ENCODE measurements around the gene MAPKBP1.

Gene MAPKBP1

DNA sequence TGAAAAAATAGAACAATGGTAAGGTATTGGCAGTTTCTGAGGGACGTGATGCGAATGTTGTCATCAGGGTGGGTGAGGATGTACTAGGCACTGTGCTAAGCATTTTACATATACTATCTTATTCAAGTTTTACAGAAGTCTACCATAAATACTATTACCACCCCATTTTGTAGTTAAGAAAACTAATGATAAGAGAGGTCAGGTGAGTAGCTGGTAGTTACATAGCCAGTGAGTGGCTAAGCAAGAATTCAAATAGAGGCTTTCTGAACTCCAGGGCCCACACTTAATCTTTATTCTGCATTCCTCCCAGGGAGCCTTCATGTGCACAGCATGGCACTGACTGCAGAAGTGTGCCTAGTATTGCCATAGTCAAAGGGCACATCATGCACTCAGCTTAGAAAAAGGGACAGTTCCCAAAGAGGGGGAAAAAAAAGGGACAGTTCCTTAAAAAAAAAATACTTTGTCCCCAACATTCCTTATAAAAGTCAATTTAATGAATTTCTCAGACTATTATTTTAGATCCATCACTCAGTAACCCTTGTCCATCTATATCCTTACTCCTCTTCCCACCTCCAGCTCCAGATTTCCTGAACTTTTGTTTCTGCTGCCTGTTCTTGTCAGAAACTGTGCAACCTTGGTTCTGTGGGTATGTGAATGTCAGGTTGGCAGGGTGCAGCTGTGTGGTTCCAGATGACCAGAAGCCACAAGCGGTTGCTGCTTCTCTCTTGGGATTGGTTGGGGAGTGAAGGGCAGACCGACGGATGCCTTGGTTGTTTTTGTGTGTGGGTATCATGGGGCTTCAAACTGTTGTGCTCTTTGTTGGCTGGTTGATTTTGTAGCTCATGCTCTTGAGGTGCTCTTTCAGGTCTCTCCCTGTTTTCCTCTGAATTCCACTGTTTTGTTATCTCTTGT lies 8.3 kb downstream of the MAPKBP1 start:
- DNase-seq, result no peak

- DNase-seq, result no peak
These were observed 9.0 kb downstream of the MAPKBP1 start for GRCh38 chr15:41783296-41783695.

- DNase-seq, result no peak
These were observed 14.0 kb downstream of the MAPKBP1 start for GRCh38 chr15:41788262-41788661.

DNA sequence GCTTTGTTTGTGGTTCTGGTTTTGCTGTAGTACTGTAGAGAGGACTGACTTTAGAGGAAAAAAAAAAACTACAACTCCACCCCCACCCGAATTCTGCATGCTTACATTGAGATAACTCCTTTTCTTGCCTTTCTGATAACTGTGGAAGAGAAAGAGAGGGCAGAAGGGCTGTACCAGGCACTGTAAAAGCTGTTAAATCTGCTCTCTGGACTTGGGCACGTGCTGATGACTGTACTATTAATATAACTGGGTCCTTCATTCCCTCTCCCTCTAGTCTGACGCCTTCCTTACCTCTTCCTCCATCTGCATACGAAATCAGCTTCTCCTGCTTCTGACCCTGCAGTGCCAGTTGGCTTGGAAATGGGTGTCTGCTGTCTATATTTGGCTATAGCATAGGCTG lies 15.0 kb downstream of the MAPKBP1 start:
- no peak for DNase-seq

- no peak for DNase-seq
These were observed 15.4 kb downstream of the MAPKBP1 start for GRCh38 chr15:41789662-41790061.

DNA sequence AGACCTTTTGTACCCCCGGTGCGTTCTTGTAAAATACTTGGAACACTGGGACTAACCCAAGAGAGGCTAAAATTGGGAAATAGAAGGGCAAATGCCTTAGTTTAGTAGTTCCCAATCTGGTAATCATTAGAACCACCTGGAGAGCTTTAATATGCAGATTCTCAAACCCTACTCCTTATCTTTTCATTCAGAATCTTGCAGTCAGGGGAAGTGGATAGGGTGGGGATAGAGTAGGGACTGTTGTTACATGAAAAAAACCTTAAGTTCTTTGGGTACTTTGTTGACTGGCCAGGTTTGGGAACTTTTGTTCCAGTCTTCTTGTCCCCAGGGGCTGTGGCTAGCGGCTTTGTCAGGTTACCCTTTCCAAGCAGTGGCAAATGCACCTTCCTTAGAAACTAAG lies 15.9 kb downstream of the MAPKBP1 start:
- no peak for DNase-seq

DNA sequence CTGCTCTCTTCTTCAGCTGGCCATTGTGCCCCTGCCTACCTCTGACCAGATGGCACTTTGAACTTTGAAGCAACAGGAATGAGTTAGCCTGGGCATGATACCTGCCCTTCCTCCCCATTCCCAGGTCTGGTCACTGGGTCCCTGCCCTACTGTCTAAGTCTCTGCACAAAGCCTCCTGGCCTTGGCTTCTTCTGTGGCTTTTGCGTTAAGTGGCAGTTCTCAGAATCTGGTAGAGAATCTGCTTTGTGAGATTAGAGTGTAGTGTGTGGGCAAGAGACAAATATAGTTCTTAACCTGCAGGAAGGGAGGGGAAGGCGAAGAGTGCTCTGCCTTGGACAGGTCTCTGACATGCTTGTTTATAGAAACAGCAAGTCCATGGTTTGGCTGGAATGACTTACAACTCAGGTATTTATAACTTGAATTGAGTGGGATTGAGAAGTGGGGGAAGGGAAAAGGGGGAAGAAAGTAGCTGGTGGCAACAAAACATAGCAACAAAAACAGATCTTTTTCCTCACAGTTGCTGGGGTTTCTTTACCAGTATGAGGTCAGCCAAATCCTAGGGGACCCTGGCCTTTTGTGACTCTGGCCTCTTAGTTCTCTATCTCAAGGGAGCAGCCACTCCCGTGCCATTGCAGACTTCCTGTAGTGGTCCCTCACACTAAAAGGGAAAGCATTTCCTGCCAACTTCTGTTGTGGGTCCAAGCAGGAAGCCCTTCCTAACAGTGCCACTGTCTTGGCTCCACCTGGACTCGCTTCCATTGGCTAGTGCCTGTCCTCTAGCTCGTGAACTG lies 16.7 kb downstream of the MAPKBP1 start:
- no peak for DNase-seq

DNA sequence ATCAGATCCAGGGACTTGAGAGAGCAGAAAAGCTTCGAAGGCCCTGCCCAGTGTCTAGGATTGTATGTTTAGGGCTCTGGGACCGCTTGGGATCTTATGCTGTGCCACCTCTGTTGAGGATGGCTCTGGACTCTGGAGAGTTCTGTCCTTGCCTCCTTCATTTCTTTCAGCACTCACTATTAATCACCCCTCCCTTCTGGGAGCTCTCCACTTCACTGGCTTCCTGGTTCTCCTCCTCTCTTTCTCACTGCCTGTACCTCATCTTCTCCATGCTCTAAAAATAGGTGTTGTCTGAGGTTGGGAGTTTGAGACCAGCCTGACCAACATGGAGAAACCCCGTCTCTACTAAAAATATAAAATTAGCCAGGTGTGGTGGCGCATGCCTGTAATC lies 17.3 kb downstream of the MAPKBP1 start:
- DNase-seq, result no peak

DNA sequence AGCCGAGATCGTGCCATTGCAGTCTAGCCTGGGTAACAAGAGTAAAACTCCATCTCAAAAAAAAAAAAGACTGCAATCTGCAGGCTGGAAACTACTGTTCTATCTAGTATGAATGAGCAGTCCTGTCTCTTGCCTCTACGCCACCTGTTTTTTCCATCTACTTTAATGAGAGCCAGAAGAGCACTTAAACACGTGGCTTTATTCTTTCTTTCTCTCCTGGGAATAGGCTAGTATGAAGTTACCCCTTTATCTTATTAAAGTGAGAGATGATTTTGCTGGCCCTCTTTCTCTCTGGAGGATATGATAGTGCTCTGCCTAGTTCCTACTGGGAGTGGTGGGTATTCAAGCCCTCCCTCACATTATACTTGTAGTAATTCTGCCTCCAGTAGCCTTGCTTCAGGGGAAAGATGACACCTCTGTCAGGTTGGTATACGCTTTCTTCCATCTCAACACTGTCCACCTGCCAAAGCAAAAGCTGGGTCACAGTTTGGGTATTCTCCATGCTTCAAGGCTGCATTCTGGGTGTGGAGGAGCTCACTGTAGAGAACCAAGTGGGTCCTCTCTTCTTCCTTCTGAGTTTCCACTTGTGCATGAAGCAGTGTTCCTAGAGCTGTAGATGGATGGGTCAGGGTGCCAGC lies 17.8 kb downstream of the MAPKBP1 start:
- no peak for DNase-seq

- DNase-seq, result no peak
These were observed 19.8 kb downstream of the MAPKBP1 start for GRCh38 chr15:41794081-41794480.

- no peak for DNase-seq
These were observed 21.9 kb downstream of the MAPKBP1 start for GRCh38 chr15:41795996-41796856.

GRCh38 chr15:41797201-41797944 lies 23.1 kb downstream of the MAPKBP1 start:
- DNase-seq, result no peak

DNA sequence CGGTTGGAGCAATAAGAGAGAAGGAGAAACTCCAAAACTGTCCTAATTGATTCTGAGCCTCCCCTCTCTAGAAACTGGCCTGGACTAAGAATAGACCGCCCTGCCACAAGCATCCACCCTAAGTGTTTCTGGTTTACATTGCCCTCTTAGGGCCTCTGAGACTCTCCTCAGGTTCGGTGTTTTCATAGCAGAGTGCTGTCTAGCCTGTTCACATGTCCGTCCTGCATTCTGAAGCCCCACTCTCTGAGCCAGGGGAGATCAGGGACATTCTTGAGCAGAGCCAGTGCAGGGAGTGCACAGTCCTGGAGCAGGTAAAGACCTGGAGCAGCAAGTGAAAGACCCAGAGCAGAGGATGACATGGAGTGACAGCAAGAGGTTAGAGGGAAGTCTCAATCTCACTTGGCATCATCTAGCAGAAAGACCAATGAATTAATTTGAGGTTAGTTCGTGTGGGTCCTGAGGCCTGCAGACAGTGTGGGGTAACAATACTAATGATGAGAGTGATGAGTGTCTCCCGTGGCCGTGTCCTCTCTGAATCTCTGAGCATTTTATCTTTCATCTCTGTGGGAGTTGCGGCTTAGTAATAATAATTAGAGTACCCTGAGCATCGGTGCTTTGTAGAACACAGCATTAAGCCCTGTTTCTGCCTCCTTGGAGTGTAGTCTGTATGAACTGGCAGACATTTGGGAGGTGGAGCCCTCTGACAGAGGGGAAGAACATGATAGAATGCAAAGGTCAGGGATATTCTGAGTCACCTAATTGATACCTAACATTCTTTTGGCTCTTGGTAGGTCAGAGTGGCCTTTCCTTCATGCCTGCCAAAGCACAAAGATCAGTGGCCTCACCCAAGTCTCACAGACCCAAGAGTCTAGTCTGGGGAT lies 24.6 kb downstream of the MAPKBP1 start:
- no peak for DNase-seq

- DNase-seq, result no peak
These were observed 25.2 kb downstream of the MAPKBP1 start for GRCh38 chr15:41799488-41799805.

GRCh38 chr15:41801185-41801584 lies 26.9 kb downstream of the MAPKBP1 start:
- DNase-seq, result no peak

- DNase-seq, result no peak
These were observed 27.7 kb downstream of the MAPKBP1 start for GRCh38 chr15:41801850-41802455.

DNA sequence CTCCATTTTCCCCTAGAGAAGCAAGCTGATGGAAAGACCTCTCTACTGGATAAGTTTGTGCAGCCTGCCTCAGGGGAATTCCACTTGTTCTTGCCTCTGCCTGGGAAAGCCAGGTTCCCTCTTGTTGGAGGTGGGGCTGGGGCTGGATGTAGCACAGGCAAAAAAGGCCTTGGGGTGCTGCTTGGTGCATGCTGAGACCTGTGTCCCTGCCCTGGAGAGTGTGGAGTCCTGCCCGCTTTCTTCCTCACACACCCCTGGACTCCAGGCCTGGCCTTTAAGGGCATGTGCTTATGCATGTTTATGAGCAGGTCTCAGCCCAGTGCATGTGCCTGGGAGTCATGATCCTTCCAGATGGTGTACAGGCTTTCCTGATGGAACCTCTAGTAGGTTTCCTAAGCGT lies 30.1 kb downstream of the MAPKBP1 start:
- DNase-seq, result no peak

DNA sequence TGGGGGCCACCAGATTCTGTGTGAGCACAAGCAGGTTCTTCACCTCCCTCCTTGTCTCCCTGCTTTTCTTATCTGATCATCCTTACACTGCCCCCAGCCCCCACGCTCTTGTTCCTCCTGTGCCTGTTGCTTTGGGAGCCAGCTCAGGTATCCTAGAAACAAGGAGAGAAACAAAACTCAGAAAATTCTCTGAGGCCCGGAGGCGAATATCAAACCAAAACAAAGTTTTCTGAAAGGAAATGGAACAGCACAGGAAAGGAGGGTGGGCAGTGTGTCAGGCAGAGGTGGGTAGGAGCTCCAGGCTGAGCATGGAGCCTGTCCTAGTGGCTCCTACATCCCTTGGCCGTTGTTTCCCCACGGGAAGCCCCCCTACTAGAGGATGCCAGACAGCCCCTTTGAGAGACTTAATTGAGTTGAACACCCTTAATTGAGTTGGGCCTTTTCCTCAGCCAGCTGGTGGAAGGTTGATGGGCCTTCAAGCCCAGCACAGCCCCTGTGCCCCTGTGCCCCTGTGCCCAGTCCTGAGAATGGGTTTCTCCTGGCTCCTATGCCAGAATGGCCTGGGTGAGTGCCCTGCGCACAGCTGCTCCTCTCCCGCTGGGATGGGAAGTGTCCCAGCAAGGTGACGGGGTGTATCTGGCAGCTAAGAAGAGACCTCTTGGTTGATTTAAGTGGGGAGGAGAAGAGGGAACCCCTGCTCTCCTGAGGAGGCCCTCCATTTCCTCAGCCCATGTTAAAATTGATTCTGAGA lies 30.8 kb downstream of the MAPKBP1 start:
- no peak for DNase-seq

- DNase-seq, result no peak
These were observed 31.4 kb downstream of the MAPKBP1 start for GRCh38 chr15:41805711-41806110.
